ENCODE measurements around the gene TENM3. TPM values are rescaled to one million over a fixed set of nuclear protein-coding genes. Genes with fewer than 3 reads are reported as not detected.

TENM3 gene
- total RNA-seq, 1 experiment from 2014 or later: 66.4 TPM

- no peak for DNase-seq (ENCODE audit: low read depth)
These were observed 493.0 kb downstream of the TENM3 start for GRCh38 chr4:182736207-182736606.

GRCh38 chr4:182738283-182739047 is 495.3 kb downstream of the TENM3 start:
- DNase-seq (ENCODE audit: low read depth): peak; percentile 26

GRCh38 chr4:182740256-182740655 is 497.1 kb downstream of the TENM3 start:
- no peak for DNase-seq (ENCODE audit: low read depth)

GRCh38 chr4:182741054-182741453 is 497.9 kb downstream of the TENM3 start:
- no peak for DNase-seq (ENCODE audit: low read depth)

GRCh38 chr4:182741914-182742313 is 498.7 kb downstream of the TENM3 start:
- no peak for DNase-seq (ENCODE audit: low read depth)

GRCh38 chr4:182743815-182744214 is 500.6 kb downstream of the TENM3 start:
- DNase-seq (ENCODE audit: low read depth): no peak

GRCh38 chr4:182745237-182745636 is 502.0 kb downstream of the TENM3 start:
- DNase-seq (ENCODE audit: low read depth): peak; percentile 66

- DNase-seq (ENCODE audit: low read depth): no peak
These were observed 503.7 kb downstream of the TENM3 start for GRCh38 chr4:182746876-182747275.

GRCh38 chr4:182748283-182748682 is 505.1 kb downstream of the TENM3 start:
- peak; percentile 8 for DNase-seq (ENCODE audit: low read depth)

- peak; percentile 70 for DNase-seq (ENCODE audit: low read depth)
These were observed 505.7 kb downstream of the TENM3 start for GRCh38 chr4:182748949-182749348.

- no peak for DNase-seq (ENCODE audit: low read depth)
These were observed 506.5 kb downstream of the TENM3 start for GRCh38 chr4:182749667-182750167.

GRCh38 chr4:182752158-182752910 is 509.1 kb downstream of the TENM3 start:
- peak; percentile 91 for DNase-seq (ENCODE audit: low read depth)

GRCh38 chr4:182754895-182755294 is 511.7 kb downstream of the TENM3 start:
- DNase-seq (ENCODE audit: low read depth): no peak

GRCh38 chr4:182756161-182756690 is 513.0 kb downstream of the TENM3 start:
- no peak for DNase-seq (ENCODE audit: low read depth)

GRCh38 chr4:182758273-182758672 is 515.1 kb downstream of the TENM3 start:
- no peak for DNase-seq (ENCODE audit: low read depth)

GRCh38 chr4:182760551-182761043 is 517.4 kb downstream of the TENM3 start:
- DNase-seq (ENCODE audit: low read depth): no peak

GRCh38 chr4:182764137-182764536 is 520.9 kb downstream of the TENM3 start:
- peak; percentile 80 for DNase-seq (ENCODE audit: low read depth)

GRCh38 chr4:182764642-182765041 is 521.4 kb downstream of the TENM3 start:
- no peak for DNase-seq (ENCODE audit: low read depth)

- no peak for DNase-seq (ENCODE audit: low read depth)
These were observed 523.0 kb downstream of the TENM3 start for GRCh38 chr4:182765987-182766856.

GRCh38 chr4:182766857-182767250 is 523.7 kb downstream of the TENM3 start:
- no peak for DNase-seq (ENCODE audit: low read depth)

GRCh38 chr4:182768838-182769237 is 525.6 kb downstream of the TENM3 start:
- DNase-seq (ENCODE audit: low read depth): peak; percentile 92

All from M059J (cell line).